HG03342 (cell line): Measurements from ENCODE around the gene CAPRIN1.
A peak's percentile ranks its signal among the peaks of the same experiment; 100 is the strongest.
"Not testable (repeated sequence)": the region's sequence is repeated elsewhere in the genome, so short reads cannot be mapped to it uniquely, and the experiment has no call there.

Source experiments
- ATAC-seq: cut with Tn5 transposase; IDR thresholded peaks from one replicate; pipeline ENCODE4 v1.9.1; 2021; ENCODE audit warnings: mild to moderate bottlenecking, moderate library complexity; ENCODE audit not compliant: unreplicated experiment

Gene CAPRIN1

GRCh38 chr11:34050581-34051348 is 766 bp upstream of the CAPRIN1 start:
- no peak for ATAC-seq

GRCh38 chr11:34052036-34052607 is 591 bp downstream of the CAPRIN1 start:
- peak; percentile 48 for ATAC-seq

GRCh38 chr11:34052608-34053160 is 1.2 kb downstream of the CAPRIN1 start:
- no peak for ATAC-seq

- peak; percentile 45 for ATAC-seq
Measured at GRCh38 chr11:34053161-34053686, 1.7 kb downstream of the CAPRIN1 start.

- not testable (repeated sequence) for ATAC-seq
Measured at GRCh38 chr11:34054351-34054750, 2.8 kb downstream of the CAPRIN1 start.

- no peak for ATAC-seq
Measured at GRCh38 chr11:34055218-34056000, 3.9 kb downstream of the CAPRIN1 start.

GRCh38 chr11:34056672-34057071 is 5.1 kb downstream of the CAPRIN1 start:
- ATAC-seq: no peak

- no peak for ATAC-seq
Measured at GRCh38 chr11:34063061-34063795, 11.7 kb downstream of the CAPRIN1 start.

- no peak for ATAC-seq
Measured at GRCh38 chr11:34064291-34064690, 12.8 kb downstream of the CAPRIN1 start.

- no peak for ATAC-seq
Measured at GRCh38 chr11:34065505-34066203, 14.1 kb downstream of the CAPRIN1 start.

GRCh38 chr11:34066766-34067165 is 15.2 kb downstream of the CAPRIN1 start:
- not testable (repeated sequence) for ATAC-seq

- no peak for ATAC-seq
Measured at GRCh38 chr11:34067383-34068065, 16.0 kb downstream of the CAPRIN1 start.

GRCh38 chr11:34068111-34068510 is 16.6 kb downstream of the CAPRIN1 start:
- no peak for ATAC-seq

- not testable (repeated sequence) for ATAC-seq
Measured at GRCh38 chr11:34071306-34071705, 19.8 kb downstream of the CAPRIN1 start.

GRCh38 chr11:34072041-34072440 is 20.5 kb downstream of the CAPRIN1 start:
- ATAC-seq: no peak

GRCh38 chr11:34072832-34073231 is 21.3 kb downstream of the CAPRIN1 start:
- ATAC-seq: no peak

- no peak for ATAC-seq
Measured at GRCh38 chr11:34074391-34074790, 22.9 kb downstream of the CAPRIN1 start.

- ATAC-seq: no peak
Measured at GRCh38 chr11:34075178-34075820, 23.8 kb downstream of the CAPRIN1 start.

GRCh38 chr11:34080609-34081008 is 29.1 kb downstream of the CAPRIN1 start:
- ATAC-seq: no peak
